Measurements from ENCODE around the gene HUS1. TPM values are rescaled to one million over a fixed set of nuclear protein-coding genes. Genes with fewer than 3 reads are reported as not detected.
"Not testable (repeated sequence)": the region's sequence is repeated elsewhere in the genome, so short reads cannot be mapped to it uniquely, and the experiment has no call there.

HUS1 gene
- total and polyA plus RNA-seq, 8 donors, result 22.8 to 38.7 (median 29.1) TPM

DNA sequence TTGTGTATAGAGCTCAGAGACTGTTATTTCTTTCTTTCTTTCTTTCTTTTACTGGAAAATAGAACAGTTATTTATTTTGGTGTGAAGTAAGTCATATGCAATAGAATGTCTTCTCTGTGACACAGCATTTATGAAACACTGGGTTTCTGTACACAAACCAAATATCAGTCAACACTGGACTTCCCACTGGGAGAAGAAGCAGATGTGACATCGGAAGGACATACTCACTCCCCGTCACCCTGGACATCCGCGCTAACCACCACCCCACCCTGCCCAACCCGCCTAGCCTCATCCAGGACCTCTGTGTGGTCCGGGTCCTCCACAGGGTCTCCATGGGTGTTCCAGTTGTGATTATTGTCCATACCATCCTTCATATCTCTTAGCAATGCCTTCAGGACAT is 27.5 kb upstream of the HUS1 start:
- Histone ChIP-seq H3K27ac (no peak overlapping the region), H3K27me3 (peaks cover 0 to 9% of the 10 kb centered on the region in 2 donors), H3K4me1 (no peaks in the 10 kb centered on the region), H3K4me3 (no peak overlapping the region), H3K36me3 (no peaks in the 10 kb centered on the region), H3K9me3 (no peaks in the 10 kb centered on the region)
- intact Hi-C loops (cut with DNase I), result no loop called here
- TF ChIP-seq, protein P1, sequence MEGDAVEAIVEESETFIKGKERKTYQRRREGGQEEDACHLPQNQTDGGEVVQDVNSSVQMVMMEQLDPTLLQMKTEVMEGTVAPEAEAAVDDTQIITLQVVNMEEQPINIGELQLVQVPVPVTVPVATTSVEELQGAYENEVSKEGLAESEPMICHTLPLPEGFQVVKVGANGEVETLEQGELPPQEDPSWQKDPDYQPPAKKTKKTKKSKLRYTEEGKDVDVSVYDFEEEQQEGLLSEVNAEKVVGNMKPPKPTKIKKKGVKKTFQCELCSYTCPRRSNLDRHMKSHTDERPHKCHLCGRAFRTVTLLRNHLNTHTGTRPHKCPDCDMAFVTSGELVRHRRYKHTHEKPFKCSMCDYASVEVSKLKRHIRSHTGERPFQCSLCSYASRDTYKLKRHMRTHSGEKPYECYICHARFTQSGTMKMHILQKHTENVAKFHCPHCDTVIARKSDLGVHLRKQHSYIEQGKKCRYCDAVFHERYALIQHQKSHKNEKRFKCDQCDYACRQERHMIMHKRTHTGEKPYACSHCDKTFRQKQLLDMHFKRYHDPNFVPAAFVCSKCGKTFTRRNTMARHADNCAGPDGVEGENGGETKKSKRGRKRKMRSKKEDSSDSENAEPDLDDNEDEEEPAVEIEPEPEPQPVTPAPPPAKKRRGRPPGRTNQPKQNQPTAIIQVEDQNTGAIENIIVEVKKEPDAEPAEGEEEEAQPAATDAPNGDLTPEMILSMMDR (IDR thresholded peaks at IDR 0.05), result no peak
- no peak for DNase-seq
- ATAC-seq, result no peak

DNA sequence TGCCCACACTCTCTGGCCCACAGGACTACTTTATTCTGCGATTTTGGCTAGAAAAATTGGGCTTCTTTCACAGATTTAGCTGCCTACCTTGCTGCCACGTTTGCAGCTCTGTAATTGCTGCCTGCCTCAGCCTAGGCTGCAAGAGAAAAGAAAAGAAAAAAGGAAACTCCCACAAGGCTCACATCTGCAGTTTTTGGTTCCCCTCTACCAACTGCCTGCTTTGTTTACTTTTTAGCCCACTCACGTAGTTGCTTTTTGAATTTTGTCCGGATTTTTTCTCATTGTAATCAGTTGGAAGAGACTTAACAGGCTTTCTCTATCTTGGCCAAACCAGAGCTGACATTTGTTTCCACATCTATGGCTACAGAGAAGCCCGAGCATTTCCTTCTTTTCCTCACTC is 25.2 kb upstream of the HUS1 start:
- no peak overlapping the region for H3K4me3 ChIP-seq
- H3K27ac ChIP-seq, result no peak overlapping the region
- DNase-seq (no peak), ATAC-seq (no peak)
- intact Hi-C loops (cut with DNase I), result no loop called here
- H3K9me3 ChIP-seq, result no peaks in the 10 kb centered on the region
- H3K4me1 ChIP-seq, result no peaks in the 10 kb centered on the region
- no peaks in the 10 kb centered on the region for H3K36me3 ChIP-seq
- TF ChIP-seq, protein P1 (IDR thresholded peaks at IDR 0.05), result no peak
- peaks cover 0 to 9% of the 10 kb centered on the region in 2 donors for H3K27me3 ChIP-seq

GRCh38 chr7:48004032-48004431 is 24.6 kb upstream of the HUS1 start:
- H3K9me3 ChIP-seq, result no peaks in the 10 kb centered on the region
- peaks cover 0 to 9% of the 10 kb centered on the region in 2 donors for H3K27me3 ChIP-seq
- no peak for DNase-seq
- no peak overlapping the region for H3K27ac ChIP-seq
- H3K4me3 ChIP-seq, result no peak overlapping the region
- intact Hi-C loops (cut with DNase I), result no loop called here
- no peak for ATAC-seq
- H3K4me1 ChIP-seq, result no peaks in the 10 kb centered on the region
- H3K36me3 ChIP-seq, result no peaks in the 10 kb centered on the region
- TF ChIP-seq, protein P1 (IDR thresholded peaks at IDR 0.05), result no peak

GRCh38 chr7:48000164-48000563 is 20.7 kb upstream of the HUS1 start:
- intact Hi-C loops (cut with DNase I); H3K27ac ChIP-seq; H3K4me1 ChIP-seq; H3K36me3 ChIP-seq; H3K4me3 ChIP-seq; DNase-seq; ATAC-seq; H3K9me3 ChIP-seq; H3K27me3 ChIP-seq: not testable (repeated sequence)

DNA sequence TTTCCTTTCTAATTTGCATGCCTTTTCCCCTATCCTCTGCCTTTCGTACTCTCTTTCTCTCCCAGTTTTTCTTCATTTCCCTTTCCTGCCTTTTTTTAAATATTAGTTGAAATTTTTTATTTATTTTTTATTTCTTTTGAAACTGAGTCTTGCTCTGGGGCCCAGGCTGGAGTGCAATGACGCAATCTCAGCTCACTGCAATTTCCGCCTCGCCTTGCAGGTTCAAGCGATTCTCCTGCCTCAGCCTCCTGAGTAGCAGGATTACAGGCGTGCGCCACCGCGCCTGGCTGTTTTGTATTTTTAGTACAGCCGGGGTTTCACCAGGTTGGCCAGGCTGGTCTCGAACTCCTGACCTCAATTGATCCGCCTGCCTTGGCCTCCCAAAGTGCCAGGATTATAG is 20.0 kb upstream of the HUS1 start:
- intact Hi-C loops (cut with DNase I), result no loop called here

More for the DNA sequence above, 20.0 kb upstream of the HUS1 start:
- Histone ChIP-seq H3K4me1 (no peaks in the 10 kb centered on the region), H3K4me3 (no peak overlapping the region), H3K27ac (no peak overlapping the region), H3K9me3 (no peaks in the 10 kb centered on the region), H3K36me3 (no peaks in the 10 kb centered on the region), H3K27me3 (no peaks in the 10 kb centered on the region)
- no peak for ATAC-seq
- DNase-seq, result no peak
- TF ChIP-seq, protein P1 (IDR thresholded peaks at IDR 0.05), result no peak
